GM10248 (cell line): ENCODE results near the gene FNIP1.
"Not testable (repeated sequence)": the region's sequence is repeated elsewhere in the genome, so short reads cannot be mapped to it uniquely, and the experiment has no call there.

ENCODE experiments used
- CTCF ChIA-PET: fragments of 300-600 bp; sonication (Branson Sonifier 250); formaldehyde crosslinking; extraction: SDS; loops from one replicate; lab custom pipeline; 2021; ENCODE audit warnings: antibody characterized with exemption; lab: Yijun Ruan, JAX
- POLR2A ChIA-PET: fragments of 350-650 bp; sonication (Branson Sonifier 250); formaldehyde crosslinking; extraction: SDS; loops from one replicate; lab custom pipeline; 2020; ENCODE audit warnings: antibody characterized with exemption; lab: Yijun Ruan, JAX
- DNase-seq: peaks from one replicate; pipeline ENCODE4 v3.0.0; 2012; ENCODE audit errors: extremely low spot score
- CTCF ChIP-seq: IDR thresholded peaks from 2 replicates; pipeline ENCODE4 v1.5.1; 2012; ENCODE audit warnings: mild to moderate bottlenecking, low read depth; ENCODE audit errors: extremely low read depth, missing control alignments, control extremely low read depth

Gene FNIP1

GRCh38 chr5:131608597-131608996 is 188.2 kb downstream of the FNIP1 start:
- no peak for DNase-seq
- ChIA-PET POLR2A (no interaction called here), CTCF (interaction anchor here (2.1 kb wide), 2 partner anchors 19 to 399 kb away, joined by 5 to 9 read pairs; no protein-coding TSS in a partner anchor)
- no peak for TF ChIP-seq CTCF

- no peak for DNase-seq
- ChIA-PET POLR2A (no interaction called here), CTCF (interaction anchor here (1.5 to 2.1 kb wide), 2 partner anchors 18 to 75 kb away, joined by 3 to 9 read pairs; no protein-coding TSS in a partner anchor)
- TF ChIP-seq CTCF: no peak
Observed at GRCh38 chr5:131607903-131608540, 188.8 kb downstream of the FNIP1 start.

- DNase-seq: no peak
- ChIA-PET CTCF (interaction anchor here (1.5 kb wide), 1 partner anchor 74 kb away, joined by 3 read pairs; no protein-coding TSS in a partner anchor), POLR2A (no interaction called here)
- no peak for TF ChIP-seq CTCF
Observed at GRCh38 chr5:131607418-131607817, 189.4 kb downstream of the FNIP1 start.

GRCh38 chr5:131605086-131605485 is 191.7 kb downstream of the FNIP1 start:
- ChIA-PET CTCF (interaction anchor here (2.0 kb wide), 1 partner anchor 16 kb away, joined by 9 read pairs; no protein-coding TSS in a partner anchor), POLR2A (no interaction called here)
- no peak for DNase-seq
- no peak for TF ChIP-seq CTCF

GRCh38 chr5:131595088-131596033 is 201.5 kb downstream of the FNIP1 start:
- peak; percentile 23 for DNase-seq
- ChIA-PET POLR2A (no interaction called here), CTCF (interaction anchor here (12.0 kb wide), 1 partner anchor 414 kb away, joined by 191 read pairs; the partner anchor contains the start of gene ACSL6)
- TF ChIP-seq CTCF: no peak

- TF ChIP-seq CTCF: no peak
- ChIA-PET CTCF (interaction anchor here (1.6 to 12.0 kb wide), 2 partner anchors 20 to 415 kb away, joined by 3 to 191 read pairs; partner anchors contain the start of gene ACSL6), POLR2A (no interaction called here)
- DNase-seq: no peak
Observed at GRCh38 chr5:131593921-131594320, 202.9 kb downstream of the FNIP1 start.

GRCh38 chr5:131593436-131593835 is 203.4 kb downstream of the FNIP1 start:
- POLR2A ChIA-PET, DNase-seq: not testable (repeated sequence)
- CTCF ChIA-PET: interaction anchor here (1.6 to 12.0 kb wide), 3 partner anchors 20 to 472 kb away, joined by 3 to 191 read pairs (median 5); partner anchors contain the start of gene ACSL6
